HuH-7.5 (cell line): Measurements from ENCODE around the gene TESK2.
"Not testable (repeated sequence)": the region's sequence is repeated elsewhere in the genome, so short reads cannot be mapped to it uniquely, and the experiment has no call there.

Source experiments
- DNase-seq: peaks from one replicate; pipeline ENCODE4 v3.0.0; 2011; ENCODE audit warnings: low spot score

The TESK2 gene

GRCh38 chr1:45375104-45376090 is 115.6 kb downstream of the TESK2 start:
- no peak for DNase-seq

- no peak for DNase-seq
These were observed 117.4 kb downstream of the TESK2 start for GRCh38 chr1:45373573-45373972.

GRCh38 chr1:45370575-45370974 is 120.4 kb downstream of the TESK2 start:
- DNase-seq, result no peak

GRCh38 chr1:45365051-45365450 is 125.9 kb downstream of the TESK2 start:
- no peak for DNase-seq

- DNase-seq, result no peak
These were observed 126.7 kb downstream of the TESK2 start for GRCh38 chr1:45364294-45364693.

- DNase-seq, result not testable (repeated sequence)
These were observed 130.0 kb downstream of the TESK2 start for GRCh38 chr1:45360981-45361380.

- no peak for DNase-seq
These were observed 131.0 kb downstream of the TESK2 start for GRCh38 chr1:45359882-45360513.

GRCh38 chr1:45356186-45356585 is 134.8 kb downstream of the TESK2 start:
- DNase-seq, result no peak

GRCh38 chr1:45355683-45356082 is 135.3 kb downstream of the TESK2 start:
- DNase-seq, result no peak

- no peak for DNase-seq
These were observed 136.1 kb downstream of the TESK2 start for GRCh38 chr1:45354838-45355237.

- DNase-seq, result no peak
These were observed 137.3 kb downstream of the TESK2 start for GRCh38 chr1:45353685-45354084.

GRCh38 chr1:45351508-45351907 is 139.5 kb downstream of the TESK2 start:
- no peak for DNase-seq

GRCh38 chr1:45348966-45349677 is 141.8 kb downstream of the TESK2 start:
- DNase-seq, result no peak

GRCh38 chr1:45348609-45348965 is 142.4 kb downstream of the TESK2 start:
- DNase-seq, result no peak

- no peak for DNase-seq
These were observed 142.9 kb downstream of the TESK2 start for GRCh38 chr1:45348020-45348419.

- DNase-seq, result no peak
These were observed 144.5 kb downstream of the TESK2 start for GRCh38 chr1:45346473-45346872.

GRCh38 chr1:45345014-45345413 is 145.9 kb downstream of the TESK2 start:
- DNase-seq, result no peak

GRCh38 chr1:45344499-45344898 is 146.5 kb downstream of the TESK2 start:
- no peak for DNase-seq

- no peak for DNase-seq
These were observed 150.0 kb downstream of the TESK2 start for GRCh38 chr1:45340816-45341466.

GRCh38 chr1:45339789-45340558 is 151.0 kb downstream of the TESK2 start, which contains the start of the genes MUTYH and TOE1:
TSS of gene MUTYH (minus strand) at chr1:45340440. CDS start at chr1:45334505, 5,935 bp downstream.
TSS of gene TOE1 (plus strand) at chr1:45340170. CDS start at chr1:45340253, 83 bp downstream.
- peak; percentile 86 for DNase-seq
